ENCODE data around the gene GID8. TPM values are rescaled to one million over a fixed set of nuclear protein-coding genes. Genes with fewer than 3 reads are reported as not detected.

Gene GID8
- total RNA-seq, 1 donor from 2014 or later: 27.2 TPM

GRCh38 chr20:62935204-62935967, 2.6 kb upstream of the GID8 start:
- no peak for DNase-seq (ENCODE audit: low spot score)
- no peak for ATAC-seq
- intact Hi-C loops (cut with DNase I): no loop called here

- ATAC-seq (no peak), DNase-seq (ENCODE audit: low spot score) (no peak)
- intact Hi-C loops (cut with DNase I): no loop called here
Measured at GRCh38 chr20:62935968-62936585, 1.9 kb upstream of the GID8 start.

- DNase-seq (ENCODE audit: low spot score) (peak; percentile 99), ATAC-seq (peak; percentile 98)
- intact Hi-C loops (cut with DNase I): no loop called here
Measured at GRCh38 chr20:62937268-62938104, 461 bp upstream of the GID8 start.

- DNase-seq (ENCODE audit: low spot score): peak; percentile 41
- no peak for ATAC-seq
- intact Hi-C loops (cut with DNase I): no loop called here
Measured at GRCh38 chr20:62940875-62941274, 2.9 kb downstream of the GID8 start.

GRCh38 chr20:62941792-62942191, 3.8 kb downstream of the GID8 start:
- no peak for ATAC-seq
- DNase-seq (ENCODE audit: low spot score): no peak
- intact Hi-C loops (cut with DNase I): loop anchor here (1.0 kb wide), 1 partner anchor 42 kb away; no protein-coding TSS in a partner anchor

- DNase-seq (ENCODE audit: low spot score) (peak; percentile 52), ATAC-seq (no peak)
- intact Hi-C loops (cut with DNase I): loop anchor here (1.0 kb wide), 1 partner anchor 41 kb away; no protein-coding TSS in a partner anchor
Measured at GRCh38 chr20:62942456-62942855, 4.5 kb downstream of the GID8 start.

GRCh38 chr20:62943396-62943795, 5.4 kb downstream of the GID8 start:
- ATAC-seq (no peak), DNase-seq (ENCODE audit: low spot score) (peak; percentile 54)
- intact Hi-C loops (cut with DNase I): no loop called here

GRCh38 chr20:62944184-62944583, 6.2 kb downstream of the GID8 start:
- ATAC-seq (no peak), DNase-seq (ENCODE audit: low spot score) (no peak)
- intact Hi-C loops (cut with DNase I): no loop called here

- ATAC-seq (no peak), DNase-seq (ENCODE audit: low spot score) (no peak)
- intact Hi-C loops (cut with DNase I): no loop called here
Measured at GRCh38 chr20:62944746-62945145, 6.8 kb downstream of the GID8 start.

- DNase-seq (ENCODE audit: low spot score) (no peak), ATAC-seq (no peak)
- intact Hi-C loops (cut with DNase I): no loop called here
Measured at GRCh38 chr20:62945771-62946339, 7.9 kb downstream of the GID8 start.

- intact Hi-C loops (cut with DNase I): no loop called here
- DNase-seq (ENCODE audit: low spot score): no peak
- ATAC-seq: no peak
Measured at GRCh38 chr20:62946918-62947317, 9.0 kb downstream of the GID8 start.

- intact Hi-C loops (cut with DNase I): no loop called here
- no peak for ATAC-seq
- DNase-seq (ENCODE audit: low spot score): no peak
Measured at GRCh38 chr20:62947532-62948300, 9.8 kb downstream of the GID8 start.

GRCh38 chr20:62949153-62949821, 11.3 kb downstream of the GID8 start:
- ATAC-seq (no peak), DNase-seq (ENCODE audit: low spot score) (no peak)
- intact Hi-C loops (cut with DNase I): no loop called here

GRCh38 chr20:62949962-62950361, 12.0 kb downstream of the GID8 start:
- ATAC-seq (no peak), DNase-seq (ENCODE audit: low spot score) (no peak)
- intact Hi-C loops (cut with DNase I): no loop called here

- intact Hi-C loops (cut with DNase I): no loop called here
- no peak for DNase-seq (ENCODE audit: low spot score)
- no peak for ATAC-seq
Measured at GRCh38 chr20:62950741-62951140, 12.8 kb downstream of the GID8 start.

- intact Hi-C loops (cut with DNase I): no loop called here
- DNase-seq (ENCODE audit: low spot score): no peak
- no peak for ATAC-seq
Measured at GRCh38 chr20:62951143-62951895, 13.4 kb downstream of the GID8 start.

- ATAC-seq (no peak), DNase-seq (ENCODE audit: low spot score) (no peak)
- intact Hi-C loops (cut with DNase I): no loop called here
Measured at GRCh38 chr20:62951896-62952372, 14.0 kb downstream of the GID8 start.
